ENCODE data around the gene CAMTA2.

DNA sequence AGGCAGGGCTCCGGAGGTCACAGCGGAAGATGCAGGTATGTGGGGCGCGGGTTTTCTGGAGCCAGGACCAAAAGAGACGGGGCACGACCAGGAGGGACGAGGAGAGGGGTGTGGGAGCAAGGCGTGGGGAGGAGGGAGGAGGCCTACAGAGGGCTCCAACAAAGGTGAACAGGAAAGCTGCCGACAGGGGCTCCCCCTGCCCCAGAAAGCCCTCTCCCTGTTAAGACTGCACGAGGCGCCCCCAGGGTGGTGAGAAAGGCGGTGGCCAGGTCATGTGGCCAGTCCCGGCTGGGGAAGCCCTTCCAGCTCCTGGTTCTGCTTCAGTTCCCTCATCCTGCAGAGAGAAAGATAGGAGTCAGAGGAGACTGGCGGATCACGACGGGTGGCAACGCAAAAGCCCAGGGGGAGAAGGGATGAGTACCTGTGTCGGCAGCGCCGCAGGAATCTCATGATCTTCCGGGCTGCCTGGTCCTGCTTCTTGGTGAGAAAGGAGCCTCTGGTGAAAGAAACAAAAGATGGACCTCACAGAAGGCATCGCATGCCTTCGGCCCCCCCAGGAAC, 18.9 kb downstream of the CAMTA2 start:
- TF ChIP-seq CTCF (IDR thresholded peaks at IDR 0.05 in 2 of 3, conservative IDR thresholded peaks at IDR 0.05 in 1 of 3; ENCODE audit: insufficient read depth in 2 of 3, low read depth in 1 of 3, low read length in 3 of 3) (no peak), CREB1 (IDR thresholded peaks at IDR 0.05) (no peak), CREB1 (CRISPR knock-in tag; IDR thresholded peaks at IDR 0.05) (no peak), FOS (IDR thresholded peaks at IDR 0.05; ENCODE audit: extremely low read depth, insufficient read length) (no peak), EZH2 (IDR thresholded peaks at IDR 0.05; ENCODE audit: borderline replicate concordance, low read depth, low read length) (no peak), ZNF232 (CRISPR knock-in tag; IDR thresholded peaks at IDR 0.05) (no peak)
